A673 (cell line): ENCODE measurements around the gene ILF3. TPM values are rescaled to one million over a fixed set of nuclear protein-coding genes. Genes with fewer than 3 reads are reported as not detected.

Experiments used
- Bru-seq: library from RNA; stranded (reverse); fragments of 400-500 nt; gene quantifications from one replicate; lab custom pipeline; 2021; lab: Mats Ljungman, UMichigan
- BruChase-seq, 2 experiments: library from RNA; stranded (reverse); fragments of 400-500 nt; gene quantifications; one replicate each; lab custom pipeline; 2021; lab: Mats Ljungman, UMichigan
- BruUV-seq: library from RNA; stranded (reverse); fragments of 400-500 nt; replicated peaks from 2 replicates; lab custom pipeline; 2021; lab: Mats Ljungman, UMichigan
- CTCF ChIA-PET: fragments of 300-600 bp; sonication (Branson Sonifier 250); formaldehyde crosslinking; loops from one replicate; lab custom pipeline; 2022; ENCODE audit warnings: antibody characterized with exemption; lab: Charles Lee
- POLR2A ChIA-PET: fragments of 300-600 bp; sonication (Branson Sonifier 250); formaldehyde crosslinking; loops from one replicate; lab custom pipeline; 2022; ENCODE audit warnings: antibody characterized with exemption; ENCODE audit not compliant: low non-redundant PET; lab: Charles Lee
- DNase-seq: peaks from one replicate; pipeline ENCODE4 v3.0.0-alpha.2; 2015; ENCODE audit warnings: low spot score
- H3K27ac ChIP-seq: fragments of 200-600 bp; sonication (generic); 2 replicates; pipeline ENCODE4 v1.5.1; 2016; ENCODE audit warnings: mixed run types, low read depth, mild to moderate bottlenecking, mixed read lengths, antibody characterized with exemption, low read length; ENCODE audit not compliant: poor library complexity, severe bottlenecking
- H3K27me3 ChIP-seq: fragments of 200-600 bp; sonication (generic); replicated peaks from 2 replicates; pipeline ENCODE4 v1.6.1; 2017; ENCODE audit warnings: mixed run types, low read depth, mild to moderate bottlenecking, mixed read lengths, antibody characterized with exemption, low read length; ENCODE audit not compliant: insufficient read depth, poor library complexity
- H3K36me3 ChIP-seq: fragments of 200-600 bp; sonication (generic); 2 replicates; pipeline ENCODE4 v1.6.1; 2016; ENCODE audit warnings: mixed run types, mild to moderate bottlenecking, mixed read lengths, antibody characterized with exemption, low read length; ENCODE audit not compliant: insufficient read depth, poor library complexity, severe bottlenecking
- H3K4me1 ChIP-seq: fragments of 200-600 bp; sonication (generic); 2 replicates; pipeline ENCODE4 v1.6.1; 2017; ENCODE audit warnings: mixed run types, mild to moderate bottlenecking, mixed read lengths, antibody characterized with exemption, low read length; ENCODE audit not compliant: insufficient read depth, poor library complexity, severe bottlenecking
- H3K4me3 ChIP-seq: fragments of 200-600 bp; sonication (generic); 2 replicates; pipeline ENCODE4 v1.5.1; 2016; ENCODE audit warnings: low read depth, mixed run types, mild to moderate bottlenecking, mixed read lengths, low read length; ENCODE audit not compliant: poor library complexity, severe bottlenecking
- H3K9me3 ChIP-seq: fragments of 200-600 bp; sonication (generic); 2 replicates; pipeline ENCODE4 v1.6.1; 2016; ENCODE audit warnings: mixed run types, low read depth, mild to moderate bottlenecking, mixed read lengths, antibody characterized with exemption, low read length; ENCODE audit not compliant: poor library complexity, severe bottlenecking
- EZH2 ChIP-seq: fragments of 200-600 bp; sonication (generic); IDR thresholded peaks from 2 replicates; pipeline ENCODE4 v1.6.1; 2017; ENCODE audit warnings: borderline replicate concordance, low read depth, mild to moderate bottlenecking, mixed read lengths, antibody characterized with exemption, low read length; ENCODE audit not compliant: poor library complexity, severe bottlenecking
- intact Hi-C: fragments of 100-400 bp; cut with micrococcal nuclease; formaldehyde crosslinking; loops from one replicate; pipeline ENCODE4 v1.10.0; 2022; ENCODE audit not compliant: unreplicated experiment
- long read RNA-seq: library from polyadenylated mRNA; stranded (forward); transcript quantifications from one replicate; pipeline ENCODE4 v2.0.0, GENCODE V29; 2022
- total RNA-seq: library from RNA; stranded (reverse); gene quantifications from 2 replicates; pipeline ENCODE4 v1.2.3, GENCODE V29; 2021
- TF ChIP-seq, protein P1 (sequence below): fragments of 300-800, 200-600 bp; sonication (generic); conservative IDR thresholded peaks from 2 replicates; pipeline ENCODE4 v1.5.1; 2017; ENCODE audit warnings: low read depth, mild to moderate bottlenecking, antibody characterized with exemption, low read length, moderate library complexity, mixed read lengths

The ILF3 gene
- total RNA-seq (665 and 683 TPM in 2 replicates), Bru-seq, nascent RNA (percentile 97 among the genes with signal in this experiment), BruChase-seq, experiment 1, labeled RNA remaining after a 2-hour chase (percentile 98 among the genes with signal in this experiment), BruChase-seq, experiment 2, labeled RNA remaining after a 6-hour chase (percentile 99 among the genes with signal in this experiment)
- long read RNA-seq, full-length matches to known transcripts, result 75 of 379 reads
- long read RNA-seq, partial matches to known transcripts, result 187 of 379 reads
- long read RNA-seq, other reads (novel, unspliced or antisense), result 117 of 379 reads

DNA sequence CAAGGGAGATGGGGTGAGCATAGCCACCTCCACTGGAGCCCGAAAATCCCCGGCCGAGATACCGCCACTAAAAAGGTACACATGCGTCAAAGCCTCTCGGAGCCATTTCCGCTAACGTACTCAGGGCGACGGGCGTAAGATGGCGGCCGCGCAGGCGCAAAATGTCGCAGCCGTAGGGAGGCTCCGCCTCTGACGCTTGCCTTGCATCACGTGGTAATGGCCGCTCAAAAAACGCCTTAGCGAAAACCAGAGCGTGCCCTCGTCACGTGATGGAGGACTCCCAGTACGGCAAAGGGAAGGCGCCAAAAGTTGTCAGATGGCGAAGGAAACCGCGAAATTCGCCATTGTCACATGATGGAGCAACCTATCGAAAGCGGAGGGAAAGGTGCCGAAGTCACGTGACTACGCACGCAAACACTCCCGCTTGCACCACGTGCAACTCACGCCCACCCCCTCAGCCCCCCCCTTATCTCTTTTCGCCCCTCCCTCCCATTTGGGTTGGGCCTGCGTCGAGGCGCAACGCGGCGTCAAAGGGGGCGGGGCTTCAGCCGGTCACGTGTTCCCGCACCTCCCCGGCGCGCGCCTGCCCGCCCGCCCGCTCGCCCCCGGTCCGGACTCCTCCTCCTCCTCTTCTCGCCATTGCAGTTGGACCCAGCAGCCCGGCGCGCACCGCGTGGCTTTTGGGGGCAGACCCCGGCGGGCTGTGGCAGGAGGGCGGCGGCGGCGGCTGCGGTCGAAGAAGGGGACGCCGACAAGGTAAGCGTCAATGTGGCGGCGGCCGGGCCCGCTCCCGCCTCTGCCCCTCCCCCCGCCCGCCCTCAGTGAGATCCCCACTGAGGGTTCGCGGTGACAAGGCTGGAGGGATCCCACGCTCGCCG is at the start of gene ILF3:
TSS of gene ILF3 (plus strand) at position 615 of the 878 bp plus-strand sequence. CDS start 16,260 bp downstream, outside the sequence.
- CTCF ChIA-PET, result interaction anchor here (1.0 kb wide), 1 partner anchor 10 kb away, joined by 12 read pairs; no protein-coding TSS in a partner anchor

DNA sequence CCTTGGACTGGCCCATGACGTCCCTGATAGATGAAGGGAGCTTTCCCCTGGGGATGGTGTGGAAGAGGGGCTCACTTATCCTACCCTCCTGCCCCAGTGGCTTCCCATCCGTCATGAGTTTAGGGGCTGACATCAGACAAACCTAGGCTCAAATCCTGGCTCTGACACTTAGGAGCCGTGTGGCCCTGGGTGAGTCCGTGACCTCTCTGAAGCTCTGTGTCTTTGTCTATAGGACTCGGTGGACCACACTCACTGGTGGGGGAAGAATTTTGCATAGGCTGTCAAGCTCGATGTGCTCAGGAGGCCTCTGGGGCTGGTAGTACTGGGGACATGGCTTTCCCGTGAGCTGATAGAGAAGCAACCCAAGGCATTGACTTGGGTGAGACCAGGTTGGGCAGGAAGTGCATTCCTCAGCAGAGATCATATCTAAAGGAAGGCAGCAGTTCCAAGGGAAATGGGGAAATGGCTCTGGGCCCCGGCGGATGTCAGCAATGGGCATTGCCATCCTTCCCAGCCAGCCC is 49.6 kb upstream of the ILF3 start:
- Histone ChIP-seq H3K4me1 (peaks cover 2% of the 10 kb centered on the region), H3K27me3 (no peaks in the 10 kb centered on the region), H3K36me3 (no peaks in the 10 kb centered on the region), H3K9me3 (no peaks in the 10 kb centered on the region), H3K27ac (no peak overlapping the region), H3K4me3 (no peak overlapping the region)
- DNase-seq, result no peak
- TF ChIP-seq EZH2, result no peak
- TF ChIP-seq, protein P1, sequence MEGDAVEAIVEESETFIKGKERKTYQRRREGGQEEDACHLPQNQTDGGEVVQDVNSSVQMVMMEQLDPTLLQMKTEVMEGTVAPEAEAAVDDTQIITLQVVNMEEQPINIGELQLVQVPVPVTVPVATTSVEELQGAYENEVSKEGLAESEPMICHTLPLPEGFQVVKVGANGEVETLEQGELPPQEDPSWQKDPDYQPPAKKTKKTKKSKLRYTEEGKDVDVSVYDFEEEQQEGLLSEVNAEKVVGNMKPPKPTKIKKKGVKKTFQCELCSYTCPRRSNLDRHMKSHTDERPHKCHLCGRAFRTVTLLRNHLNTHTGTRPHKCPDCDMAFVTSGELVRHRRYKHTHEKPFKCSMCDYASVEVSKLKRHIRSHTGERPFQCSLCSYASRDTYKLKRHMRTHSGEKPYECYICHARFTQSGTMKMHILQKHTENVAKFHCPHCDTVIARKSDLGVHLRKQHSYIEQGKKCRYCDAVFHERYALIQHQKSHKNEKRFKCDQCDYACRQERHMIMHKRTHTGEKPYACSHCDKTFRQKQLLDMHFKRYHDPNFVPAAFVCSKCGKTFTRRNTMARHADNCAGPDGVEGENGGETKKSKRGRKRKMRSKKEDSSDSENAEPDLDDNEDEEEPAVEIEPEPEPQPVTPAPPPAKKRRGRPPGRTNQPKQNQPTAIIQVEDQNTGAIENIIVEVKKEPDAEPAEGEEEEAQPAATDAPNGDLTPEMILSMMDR, result no peak
- no TSS peak for BruUV-seq
- ChIA-PET CTCF (no interaction called here), POLR2A (no interaction called here)
- intact Hi-C loops, result no loop called here

More for the DNA sequence above, at the start of gene ILF3:
- no peaks in the 10 kb centered on the region for H3K27me3 ChIP-seq
- no TSS peak for BruUV-seq
- no peaks in the 10 kb centered on the region for H3K9me3 ChIP-seq
- POLR2A ChIA-PET, result interaction anchor here (0.6 kb wide), 1 partner anchor 321 kb away, joined by 3 read pairs; the partner anchor contains the start of gene RAVER1
- peak within 1 kb of the TSS; percentile 100 for H3K4me3 ChIP-seq
- H3K36me3 ChIP-seq, result peaks cover 40% of the 10 kb centered on the region
- H3K27ac ChIP-seq, result peak within 1 kb of the TSS; percentile 100
- H3K4me1 ChIP-seq, result peaks cover 22% of the 10 kb centered on the region
- TF ChIP-seq EZH2, result no peak
- TF ChIP-seq, protein P1, result no peak
- peak; percentile 100 for DNase-seq
- intact Hi-C loops, result loop anchor here (5.0 to 10.0 kb wide), 2 partner anchors 87 to 249 kb away; partner anchors contain the start of genes CDC37, CDKN2D and KRI1

DNA sequence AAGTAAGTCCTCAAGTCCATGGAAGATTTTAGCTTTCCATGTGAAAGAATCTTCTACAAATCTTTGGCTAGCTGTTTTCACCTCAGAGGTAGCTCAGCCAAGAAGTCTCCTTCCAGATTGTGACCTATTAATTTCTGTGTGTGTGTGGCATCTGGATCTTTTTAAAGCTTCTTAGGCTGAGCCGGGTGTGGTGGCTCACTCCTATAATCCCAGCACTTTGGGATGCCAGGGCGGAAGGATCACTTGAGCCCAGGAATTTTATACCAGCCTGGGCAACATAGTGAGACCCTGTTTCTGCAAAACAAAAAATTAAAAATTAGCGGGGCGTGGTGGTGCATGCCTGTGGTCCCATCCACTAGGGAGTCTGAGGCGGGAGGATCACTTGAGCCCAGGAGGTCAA is 42.2 kb upstream of the ILF3 start:
- Histone ChIP-seq H3K36me3 (no peaks in the 10 kb centered on the region), H3K27me3 (no peaks in the 10 kb centered on the region), H3K4me3 (no peak overlapping the region), H3K4me1 (no peaks in the 10 kb centered on the region), H3K27ac (no peak overlapping the region), H3K9me3 (no peaks in the 10 kb centered on the region)
- no peak for TF ChIP-seq EZH2
- TF ChIP-seq, protein P1, result no peak
- no TSS peak for BruUV-seq
- POLR2A ChIA-PET, result interaction anchor here (0.6 kb wide), 1 partner anchor 208 kb away, joined by 3 read pairs; the partner anchor contains the start of gene CDC37
- intact Hi-C loops, result no loop called here
- no peak for DNase-seq
- CTCF ChIA-PET, result interaction anchor here (1.6 kb wide), 1 partner anchor 31 kb away, joined by 5 read pairs; no protein-coding TSS in a partner anchor
